Motor neuron (in vitro differentiated cells): ENCODE results near the gene RTN4RL1. TPM values are rescaled to one million over a fixed set of nuclear protein-coding genes. Genes with fewer than 3 reads are reported as not detected.
"Not testable (repeated sequence)": the region's sequence is repeated elsewhere in the genome, so short reads cannot be mapped to it uniquely, and the experiment has no call there.

Experiments used
- ATAC-seq, 8 experiments: fragments of 200-7000 bp; cut with Tn5 transposase; replicated peaks in 6 of 8; 2 replicates each; pipeline ENCODE4 v1.8.0; 2021; ENCODE audit warnings: mild to moderate bottlenecking in 8 of 8, moderate library complexity in 8 of 8
- H3K27ac ChIP-seq, 2 donors: fragments of 250-450 bp; sonication (Bioruptor Pico); 2 replicates each; pipeline ENCODE4 v1.9.0; 2021; ENCODE audit warnings: antibody characterized with exemption in 2 of 2, mild to moderate bottlenecking in 2 of 2, moderate library complexity in 1 of 2
- H3K4me1 ChIP-seq, 2 donors: fragments of 250-450 bp; sonication (Bioruptor Pico); replicated peaks in 1 of 2; 2 replicates each; pipeline ENCODE4 v1.6.1; 2021; ENCODE audit warnings: antibody characterized with exemption in 2 of 2, mild to moderate bottlenecking in 2 of 2, moderate library complexity in 1 of 2
- H3K4me3 ChIP-seq, 5 donors: fragments of 250-450 bp; sonication (Bioruptor Pico); 2 replicates each; pipeline ENCODE4 v1.9.0; 2021; ENCODE audit warnings: antibody characterized with exemption in 5 of 5, mild to moderate bottlenecking in 5 of 5, moderate library complexity in 4 of 5
- WGBS, 10 experiments: fragments of 450-650 bp; shearing (Covaris generic); methylation state at CpG; one replicate each; pipeline ENCODE4 v1.0.0; 2022; 5-methylcytosine and 5-hydroxymethylcytosine counted together
- in situ Hi-C, 9 experiments: fragments of 400-800 bp; cut with MboI; loops; one replicate each; pipeline ENCODE4 v1.15.0; 2021; ENCODE audit warnings: low sequenced_read_pairs in 9 of 9, low pct_unique_long_range_greater_than_20kb in 2 of 9; ENCODE audit not compliant: unreplicated experiment in 9 of 9
- total RNA-seq, 8 experiments: library from RNA; unstranded; fragments of 300-600 nt; gene quantifications; 2 replicates each; pipeline versions ENCODE4 v1.2.3 to v1.2.4, GENCODE V29; 2022

The RTN4RL1 gene
- total RNA-seq, 8 experiments from 2014 or later, result 0.41 to 3.6 (median 1.6) TPM

DNA sequence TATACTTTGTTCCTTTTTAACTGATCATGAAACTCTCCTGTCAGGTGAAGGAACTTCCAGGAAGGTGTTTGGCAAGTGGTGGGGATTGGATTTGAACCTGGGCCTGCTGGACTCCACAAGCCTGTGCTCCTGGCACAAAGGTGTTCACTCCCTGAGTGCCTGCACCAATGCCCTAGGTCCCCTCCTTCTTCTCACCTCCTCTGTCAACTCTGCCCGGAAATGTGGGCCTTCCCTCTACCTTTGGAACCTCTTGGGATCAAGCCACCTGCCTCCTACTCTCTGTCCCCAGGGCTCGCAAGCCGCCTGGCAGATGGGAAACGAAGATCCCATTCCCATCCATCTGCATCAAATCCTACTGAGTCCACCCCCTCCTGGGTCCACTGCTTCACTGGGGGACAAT lies 40.0 kb downstream of the RTN4RL1 start:
- in situ Hi-C loops, result no loop called here
- Histone ChIP-seq H3K27ac (peak overlapping the region in 1 of 2 donors; percentile 27), H3K4me3 (no peak overlapping the region), H3K4me1 (peaks cover 29 to 33% of the 10 kb centered on the region in 2 donors)
- ATAC-seq, result no peak
- WGBS, 10 experiments, result 43 to 93% (median 78%) methylated on average over 1 to 3 of the region's 4 CpGs; no CpG with 5 or more reads in 6 of the 10 experiments

- not testable (repeated sequence) for H3K27ac ChIP-seq
- peaks cover 34 to 48% of the 10 kb centered on the region in 2 donors for H3K4me1 ChIP-seq
Observed at GRCh38 chr17:1982793-1983366, 42.3 kb downstream of the RTN4RL1 start.

DNA sequence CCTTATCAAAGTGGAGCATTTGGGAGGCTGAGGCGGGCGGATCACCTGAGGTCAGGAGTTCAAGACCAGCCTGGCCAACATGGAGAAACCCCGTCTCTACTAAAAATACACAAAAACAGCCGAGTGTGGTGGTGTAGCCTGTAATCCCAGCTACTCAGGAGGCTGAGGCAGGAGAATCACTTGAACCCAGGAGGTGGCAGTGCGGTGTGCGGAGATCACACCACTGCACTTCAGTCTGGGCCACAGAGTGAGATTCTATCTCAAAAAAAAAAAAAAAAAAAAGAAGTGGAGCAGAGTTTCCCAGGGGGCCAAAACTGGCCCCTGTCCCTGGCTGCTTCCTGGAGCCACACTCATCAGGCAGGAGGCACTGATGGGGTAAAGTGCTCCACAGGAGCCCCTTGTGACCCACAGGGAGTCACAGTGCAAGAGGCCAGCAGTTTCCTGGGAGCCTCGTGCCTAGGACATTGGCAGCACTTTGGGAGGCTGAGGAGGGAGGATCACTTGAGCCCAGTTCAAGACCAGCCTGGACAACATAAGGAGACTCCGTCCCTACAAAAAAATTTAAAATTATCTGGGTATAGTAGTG lies 44.4 kb downstream of the RTN4RL1 start:
- in situ Hi-C loops, result no loop called here
- peaks cover 30 to 61% of the 10 kb centered on the region in 2 donors for H3K4me1 ChIP-seq
- H3K4me3 ChIP-seq, result no peak overlapping the region
- no peak for ATAC-seq
- 67 to 100% (median 83%) methylated on average over 1 to 6 of the region's 8 CpGs; no CpG with 5 or more reads in 2 of the 10 experiments for WGBS, 10 experiments
- peak overlapping the region in 1 of 2 donors; percentile 37 for H3K27ac ChIP-seq

More at GRCh38 chr17:1982793-1983366, 42.3 kb downstream of the RTN4RL1 start:
- ATAC-seq, H3K4me3 ChIP-seq, in situ Hi-C loops: not testable (repeated sequence)
- 73 to 100% (median 92%) methylated on average over 1 to 8 of the region's 13 CpGs; no CpG with 5 or more reads in 3 of the 10 experiments for WGBS, 10 experiments

GRCh38 chr17:1979182-1979985 lies 45.8 kb downstream of the RTN4RL1 start:
- peaks cover 20 to 54% of the 10 kb centered on the region in 2 donors for H3K4me1 ChIP-seq
- peak in 1 of 8 experiments; percentile 3 for ATAC-seq
- in situ Hi-C loops, result no loop called here
- no peak overlapping the region for H3K27ac ChIP-seq
- H3K4me3 ChIP-seq, result no peak overlapping the region
- WGBS, 10 experiments, result 80 to 100% (median 95%) methylated on average over 2 to 5 of the region's 11 CpGs; no CpG with 5 or more reads in 2 of the 10 experiments

DNA sequence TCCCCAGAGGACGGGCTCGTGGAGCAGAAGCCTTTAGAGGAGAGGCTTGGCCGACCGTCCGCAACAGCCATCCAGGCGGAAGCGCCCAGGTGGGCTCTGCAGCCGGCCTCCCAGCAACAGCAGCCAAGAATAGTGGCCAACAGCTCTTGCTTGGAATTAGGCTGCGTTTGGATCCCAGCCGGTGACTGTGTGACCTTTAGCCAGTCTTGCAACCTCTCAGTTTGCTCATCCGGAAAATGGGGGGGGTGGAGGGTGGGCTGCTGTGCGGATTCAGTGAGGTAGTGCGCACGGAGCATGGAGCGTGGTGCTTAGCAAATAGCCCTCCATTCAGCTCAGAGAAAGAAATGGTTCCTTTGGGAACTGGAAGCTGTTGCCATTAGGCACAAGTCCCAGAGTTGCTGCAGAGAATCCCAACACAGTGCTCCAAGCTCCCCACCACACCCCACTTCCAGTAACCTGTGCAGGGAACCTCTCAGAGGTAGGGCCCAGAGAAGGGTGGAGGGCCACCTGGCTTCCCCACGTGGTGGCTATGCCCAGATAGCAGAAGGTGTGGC lies 46.7 kb downstream of the RTN4RL1 start:
- Histone ChIP-seq H3K4me1 (peaks cover 20 to 54% of the 10 kb centered on the region in 2 donors), H3K4me3 (no peak overlapping the region), H3K27ac (no peak overlapping the region)
- in situ Hi-C loops, result no loop called here
- ATAC-seq, result no peak
- WGBS, 10 experiments, result 40 to 83% (median 60%) methylated on average over 1 to 6 of the region's 16 CpGs; no CpG with 5 or more reads in 3 of the 10 experiments

DNA sequence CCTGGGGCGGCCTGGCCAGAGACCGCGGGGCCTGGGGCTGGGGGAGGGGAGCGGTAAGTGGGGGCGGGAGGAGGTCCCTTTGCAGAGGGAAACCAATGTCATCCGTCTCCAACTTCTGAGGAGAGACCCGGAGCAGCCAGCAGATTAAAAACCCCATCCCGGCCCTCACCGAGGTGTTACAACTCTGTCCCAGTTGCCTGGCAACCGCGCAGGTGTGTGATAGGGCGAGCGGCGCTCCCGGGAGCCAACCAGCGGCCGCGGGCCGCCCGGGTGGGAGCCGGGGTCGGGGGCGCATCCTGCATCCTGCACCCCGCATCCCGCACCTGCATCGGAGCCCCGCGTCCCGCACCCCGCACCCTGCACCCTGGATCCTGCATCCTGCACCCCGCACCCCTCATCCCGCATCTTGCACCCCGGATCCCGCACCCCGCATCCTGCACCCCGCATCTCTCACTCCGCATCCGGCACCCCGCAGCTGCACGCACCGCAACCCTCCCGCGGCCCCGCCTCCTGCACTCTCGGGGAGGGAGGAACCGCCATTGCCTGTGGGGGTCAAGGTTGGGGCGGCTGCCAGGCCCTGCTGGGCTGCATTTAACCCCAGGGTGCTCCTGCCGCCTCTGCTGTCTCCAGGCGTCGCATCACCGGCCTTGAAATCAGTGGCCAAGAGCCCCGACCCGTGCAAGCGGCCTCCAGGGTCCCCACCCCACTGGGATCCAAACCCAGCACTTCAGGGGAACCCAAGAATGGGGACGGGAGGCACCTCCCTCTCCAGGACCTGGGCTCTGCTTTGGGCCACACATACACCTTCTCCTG lies 47.3 kb downstream of the RTN4RL1 start:
- peak in 6 of 8 experiments; percentile 49 to 87 (median 68) for ATAC-seq
- WGBS, 10 experiments, result 0 to 39% (median 28%) methylated on average over 2 to 13 of the region's 55 CpGs; no CpG with 5 or more reads in 7 of the 10 experiments
- no peak overlapping the region for H3K27ac ChIP-seq

DNA sequence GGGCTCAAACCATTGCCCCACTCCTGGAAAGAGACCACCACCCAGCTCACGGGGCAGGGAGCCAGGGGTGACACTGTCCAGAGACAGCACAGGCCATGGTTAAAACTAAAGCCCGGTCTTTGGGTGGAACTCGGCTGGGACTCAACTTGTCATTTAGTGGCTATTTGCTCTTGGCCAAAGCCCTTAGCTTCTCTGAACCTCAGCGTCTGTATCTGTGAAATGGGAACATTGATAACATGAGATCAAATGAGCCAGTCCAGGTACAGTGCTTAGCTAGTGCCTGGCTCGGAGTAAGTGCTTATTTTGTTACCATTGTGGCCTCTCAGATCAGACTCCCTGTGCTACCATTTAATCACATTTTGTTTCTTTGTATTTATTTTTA lies 48.5 kb downstream of the RTN4RL1 start:
- H3K27ac ChIP-seq, result no peak overlapping the region

More for the DNA sequence above, 47.3 kb downstream of the RTN4RL1 start:
- Histone ChIP-seq H3K4me3 (peak overlapping the region in 4 of 5 donors; percentile 13 to 30 (median 23)), H3K4me1 (peaks cover 20 to 51% of the 10 kb centered on the region in 2 donors)
- in situ Hi-C loops, result no loop called here

GRCh38 chr17:1976000-1976682 lies 49.0 kb downstream of the RTN4RL1 start:
- in situ Hi-C loops, result no loop called here
- 0 to 60% (median 34%) methylated on average over 1 to 3 of the region's 4 CpGs; no CpG with 5 or more reads in 4 of the 10 experiments for WGBS, 10 experiments
- no peak overlapping the region for H3K27ac ChIP-seq
- H3K4me1 ChIP-seq, result peaks cover 16 to 44% of the 10 kb centered on the region in 2 donors
- ATAC-seq, result no peak
- H3K4me3 ChIP-seq, result no peak overlapping the region

More for the DNA sequence above, 48.5 kb downstream of the RTN4RL1 start:
- no peak overlapping the region for H3K4me3 ChIP-seq
- in situ Hi-C loops, result no loop called here
- WGBS, 10 experiments, result 36 to 100% (median 73%) methylated on average over 1 to 5 of the region's 5 CpGs; no CpG with 5 or more reads in 3 of the 10 experiments
- no peak for ATAC-seq
- H3K4me1 ChIP-seq, result peaks cover 22 to 49% of the 10 kb centered on the region in 2 donors

GRCh38 chr17:1975573-1975972 lies 49.6 kb downstream of the RTN4RL1 start:
- Histone ChIP-seq H3K4me1 (peaks cover 16 to 40% of the 10 kb centered on the region in 2 donors), H3K4me3 (no peak overlapping the region), H3K27ac (no peak overlapping the region)
- WGBS, 10 experiments, result 60 to 93% (median 80%) methylated on average over 1 to 9 of the region's 10 CpGs
- no peak for ATAC-seq
- in situ Hi-C loops, result no loop called here

GRCh38 chr17:1972487-1973160 lies 52.5 kb downstream of the RTN4RL1 start:
- peak in 1 of 8 experiments; percentile 33 for ATAC-seq
- Histone ChIP-seq H3K4me1 (peaks cover 10 to 27% of the 10 kb centered on the region in 2 donors), H3K27ac (no peak overlapping the region), H3K4me3 (no peak overlapping the region)
- in situ Hi-C loops, result no loop called here
- WGBS, 10 experiments, result 50 to 100% (median 59%) methylated on average over 1 to 13 of the region's 23 CpGs

DNA sequence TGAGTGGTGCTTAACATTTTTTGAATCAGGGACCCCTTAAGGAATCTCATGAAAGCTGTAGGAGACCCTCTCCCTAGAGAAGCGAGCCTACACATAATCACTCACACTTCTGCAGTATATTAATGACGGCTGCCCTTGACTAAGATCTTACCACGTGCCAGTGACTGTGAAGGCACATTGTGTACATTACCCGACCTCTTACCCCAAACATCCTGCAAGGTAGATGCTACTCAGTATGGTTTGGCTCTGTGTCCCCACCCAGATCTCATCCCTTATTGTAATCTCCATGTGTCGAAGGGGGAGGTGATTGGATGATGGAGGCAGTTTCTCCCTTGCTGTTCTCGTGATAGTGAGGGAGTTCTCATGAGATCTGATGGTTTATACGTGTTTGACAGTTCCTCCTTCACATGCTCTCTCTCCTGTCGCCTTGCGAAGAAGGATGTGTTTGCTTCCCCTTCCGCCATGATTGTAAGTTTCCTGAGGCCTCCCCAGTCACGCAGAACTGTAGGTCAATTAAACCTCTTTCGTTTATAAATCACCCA lies 54.2 kb downstream of the RTN4RL1 start:
- H3K4me3 ChIP-seq, result no peak overlapping the region
- in situ Hi-C loops, result no loop called here
- 46 to 95% (median 89%) methylated on average over 1 to 7 of the region's 12 CpGs; no CpG with 5 or more reads in 1 of the 10 experiments for WGBS, 10 experiments
- H3K4me1 ChIP-seq, result peaks cover 19 to 32% of the 10 kb centered on the region in 2 donors
- no peak for ATAC-seq
- no peak overlapping the region for H3K27ac ChIP-seq
